IMR-90 (cell line): ENCODE results near the gene PCSK2. TPM values are rescaled to one million over a fixed set of nuclear protein-coding genes. Genes with fewer than 3 reads are reported as not detected.

Experiments
- ATAC-seq: fragments of 200-7000 bp; cut with Tn5 transposase; 2 replicates; pipeline ENCODE4 v1.9.1; 2020; ENCODE audit warnings: low read depth, mild to moderate bottlenecking, moderate library complexity
- BruUV-seq: library from RNA; stranded (reverse); fragments of 400-500 nt; replicated peaks from 2 replicates; lab custom pipeline; 2021; lab: Mats Ljungman, UMichigan
- CTCF ChIA-PET: fragments of 300-600 bp; formaldehyde crosslinking; extraction: SDS; loops from one replicate; lab custom pipeline; 2021; ENCODE audit warnings: antibody characterized with exemption; lab: Yijun Ruan, JAX
- POLR2A ChIA-PET: fragments of 300-600 bp; sonication (Branson Sonifier 250); formaldehyde crosslinking; loops from one replicate; lab custom pipeline; 2022; ENCODE audit warnings: antibody characterized with exemption; ENCODE audit not compliant: unreplicated experiment; lab: Charles Lee
- DNase-seq: peaks from one replicate; pipeline ENCODE4 v3.0.0; 2013
- H2AFZ ChIP-seq: replicated peaks from 2 replicates; pipeline ENCODE3; 2013; ENCODE audit warnings: low read length, mild to moderate bottlenecking; ENCODE audit not compliant: poor library complexity
- H2AK5ac ChIP-seq: 2 replicates; pipeline ENCODE4 v1.6.1; 2013; ENCODE audit warnings: low read depth, low read length, inconsistent platforms
- H2AK9ac ChIP-seq: replicated peaks from 2 replicates; pipeline ENCODE3; 2013; ENCODE audit warnings: mild to moderate bottlenecking, low read depth, low read length, moderate library complexity; ENCODE audit not compliant: poor library complexity
- H2BK120ac ChIP-seq: 2 replicates; pipeline ENCODE4 v1.6.1; 2013; ENCODE audit warnings: low read depth, low read length, inconsistent platforms
- H2BK15ac ChIP-seq: 3 replicates; pipeline ENCODE4 v1.6.1; 2013; ENCODE audit warnings: low read depth, low read length, inconsistent platforms
- H2BK20ac ChIP-seq: 2 replicates; pipeline ENCODE4 v1.6.1; 2013; ENCODE audit warnings: low read depth, mild to moderate bottlenecking, inconsistent platforms, low read length, moderate library complexity
- H2BK5ac ChIP-seq: 2 replicates; pipeline ENCODE4 v1.6.1; 2013; ENCODE audit warnings: mild to moderate bottlenecking, low read depth, low read length, inconsistent platforms; ENCODE audit not compliant: poor library complexity, severe bottlenecking
- H3K14ac ChIP-seq: replicated peaks from 2 replicates; pipeline ENCODE4 v1.6.1; 2013; ENCODE audit warnings: low read depth, low read length, inconsistent platforms
- H3K18ac ChIP-seq: 2 replicates; pipeline ENCODE4 v1.6.1; 2013; ENCODE audit warnings: low read depth, low read length, control low read depth
- H3K23ac ChIP-seq: 2 replicates; pipeline ENCODE4 v1.6.1; 2013; ENCODE audit warnings: low read depth, low read length, inconsistent platforms
- H3K27ac ChIP-seq: 2 replicates; pipeline ENCODE4 v1.5.1; 2013; ENCODE audit warnings: mild to moderate bottlenecking, control low read depth, low read length; ENCODE audit not compliant: insufficient read depth
- H3K27me3 ChIP-seq: 2 replicates; pipeline ENCODE4 v1.6.1; 2013; ENCODE audit warnings: low read length; ENCODE audit not compliant: control insufficient read depth, insufficient read depth
- H3K36me3 ChIP-seq: 2 replicates; pipeline ENCODE4 v1.6.1; 2013; ENCODE audit warnings: low read length, mixed read lengths; ENCODE audit not compliant: control insufficient read depth, insufficient read depth
- H3K4ac ChIP-seq: 2 replicates; pipeline ENCODE4 v1.6.1; 2013; ENCODE audit warnings: low read depth, low read length, inconsistent platforms
- H3K4me1 ChIP-seq: 2 replicates; pipeline ENCODE4 v1.6.1; 2013; ENCODE audit warnings: low read length, mixed read lengths; ENCODE audit not compliant: control insufficient read depth, insufficient read depth
- H3K4me2 ChIP-seq: 2 replicates; pipeline ENCODE4 v1.6.1; 2013; ENCODE audit warnings: low read depth, mild to moderate bottlenecking, control low read depth, low read length, moderate library complexity
- H3K4me3 ChIP-seq: 2 replicates; pipeline ENCODE4 v1.5.1; 2013; ENCODE audit warnings: low read depth, mild to moderate bottlenecking, control low read depth, low read length, moderate library complexity; ENCODE audit not compliant: insufficient read depth
- H3K56ac ChIP-seq: 2 replicates; pipeline ENCODE4 v1.6.1; 2013; ENCODE audit warnings: low read length, inconsistent platforms; ENCODE audit not compliant: insufficient read depth; ENCODE audit errors: extremely low read depth
- H3K79me1 ChIP-seq, 2 experiments: 2 replicates each; pipeline ENCODE4 v1.6.1; 2013; ENCODE audit warnings: low read length in 2 of 2, inconsistent platforms in 1 of 2, low read depth in 1 of 2
- H3K9ac ChIP-seq: 2 replicates; pipeline ENCODE4 v1.6.1; 2013; ENCODE audit warnings: low read depth, low read length, control low read depth
- H3K9me1 ChIP-seq: 2 replicates; pipeline ENCODE4 v1.6.1; 2013; ENCODE audit warnings: low read length, inconsistent platforms; ENCODE audit not compliant: insufficient read depth
- H3K9me3 ChIP-seq: 2 replicates; pipeline ENCODE4 v1.6.1; 2013; ENCODE audit warnings: low read length; ENCODE audit not compliant: control insufficient read depth, insufficient read depth
- H4K20me1 ChIP-seq: 2 replicates; pipeline ENCODE4 v1.6.1; 2013; ENCODE audit warnings: low read length, inconsistent platforms; ENCODE audit not compliant: insufficient read depth
- H4K5ac ChIP-seq: 2 replicates; pipeline ENCODE4 v1.6.1; 2013; ENCODE audit warnings: mild to moderate bottlenecking, low read depth, low read length, control low read depth
- H4K8ac ChIP-seq, 2 experiments: 2 replicates each; pipeline ENCODE4 v1.6.1; 2013; ENCODE audit warnings: low read depth in 2 of 2, low read length in 2 of 2, control low read depth in 1 of 2, inconsistent platforms in 1 of 2
- H4K91ac ChIP-seq: 2 replicates; pipeline ENCODE4 v1.6.1; 2013; ENCODE audit warnings: low read depth, low read length, inconsistent platforms; ENCODE audit not compliant: insufficient read depth
- CHD1 ChIP-seq: IDR thresholded peaks from 2 replicates; pipeline ENCODE4 v1.6.1; 2012; ENCODE audit warnings: low read depth, low read length, improper control_type of control experiment
- FOS ChIP-seq: fragments of 150-350 bp; IDR thresholded peaks from 2 replicates; pipeline ENCODE4 v1.6.1; 2016; ENCODE audit warnings: low read depth, low read length
- MAFK ChIP-seq: IDR thresholded peaks from 2 replicates; pipeline ENCODE4 v1.6.1; 2012; ENCODE audit warnings: low read depth, low read length, improper control_type of control experiment
- MXI1 ChIP-seq: IDR thresholded peaks from 2 replicates; pipeline ENCODE4 v1.6.1; 2012; ENCODE audit warnings: low read depth, mild to moderate bottlenecking, low read length, moderate library complexity, borderline replicate concordance
- NFE2L2 ChIP-seq: fragments of 150-350 bp; IDR thresholded peaks from 2 replicates; pipeline ENCODE4 v1.6.1; 2016; ENCODE audit warnings: low read depth, mild to moderate bottlenecking, low read length
- POLR2A ChIP-seq: IDR thresholded peaks from 2 replicates; pipeline ENCODE4 v1.6.1; 2012; ENCODE audit warnings: mild to moderate bottlenecking, low read depth, low read length
- RCOR1 ChIP-seq: IDR thresholded peaks from 2 replicates; pipeline ENCODE4 v1.6.1; 2012; ENCODE audit warnings: mild to moderate bottlenecking, low read length, improper control_type of control experiment; ENCODE audit not compliant: insufficient replicate concordance
- RFX5 ChIP-seq: IDR thresholded peaks from 2 replicates; pipeline ENCODE4 v1.8.0; 2012; ENCODE audit warnings: low read depth, mild to moderate bottlenecking, low read length, moderate library complexity
- SMC3 ChIP-seq: fragments of 150-350 bp; IDR thresholded peaks from 2 replicates; pipeline ENCODE4 v1.6.1; 2016; ENCODE audit warnings: low read depth, mild to moderate bottlenecking, antibody characterized with exemption, low read length, moderate library complexity
- WGBS, 2 experiments: methylation state at CpG; one replicate each; pipeline versions ENCODE4 v1.1.5 to v1.1.7; 2013; ENCODE audit warnings: missing lambda C conversion rate in 2 of 2; ENCODE audit not compliant: insufficient read length in 1 of 2; ENCODE audit errors: extremely low coverage in 2 of 2; 5-methylcytosine and 5-hydroxymethylcytosine counted together
- dilution Hi-C: fragments of 300-500 bp; cut with HindIII; formaldehyde crosslinking; loops from one replicate; pipeline ENCODE4 v1.14.3; 2018; ENCODE audit warnings: low sequenced_read_pairs; ENCODE audit not compliant: unreplicated experiment
- in situ Hi-C: fragments of 300-500 bp; cut with MboI; formaldehyde crosslinking; loops from 3 replicates; pipeline ENCODE4 v1.14.3; 2019; ENCODE audit warnings: low sequenced_read_pairs, inconsistent platforms, mixed read lengths
- intact Hi-C: fragments of 100-400 bp; cut with micrococcal nuclease; formaldehyde crosslinking; loops from 2 replicates; pipeline ENCODE4 v1.10.0; 2022
- polyA plus RNA-seq, 3 experiments: library from polyadenylated mRNA; depleted of rRNA; stranded (reverse); fragments of >200 nt; gene quantifications; 2 replicates each; pipeline ENCODE4 v1.2.3, GENCODE V29; 2012; ENCODE audit warnings: low replicate concordance in 1 of 3
- total RNA-seq: library from RNA; depleted of rRNA; stranded (reverse); fragments of >200 nt; gene quantifications from 2 replicates; pipeline ENCODE4 v1.2.3, GENCODE V29; 2012
- TF ChIP-seq, protein P1 (sequence below): fragments of 150-350 bp; IDR thresholded peaks from 2 replicates; pipeline ENCODE4 v1.6.1; 2017; ENCODE audit warnings: mild to moderate bottlenecking, antibody characterized with exemption, low read length, low read depth
- TF ChIP-seq, protein P2 (sequence below): fragments of 150-350 bp; IDR thresholded peaks from 2 replicates; pipeline ENCODE4 v1.6.1; 2016; ENCODE audit warnings: low read depth, mild to moderate bottlenecking, low read length, moderate library complexity, borderline replicate concordance

PCSK2 gene
- total and polyA plus RNA-seq, 2 of the 4 experiments (the other 2 are of a cell fraction): not detected

DNA sequence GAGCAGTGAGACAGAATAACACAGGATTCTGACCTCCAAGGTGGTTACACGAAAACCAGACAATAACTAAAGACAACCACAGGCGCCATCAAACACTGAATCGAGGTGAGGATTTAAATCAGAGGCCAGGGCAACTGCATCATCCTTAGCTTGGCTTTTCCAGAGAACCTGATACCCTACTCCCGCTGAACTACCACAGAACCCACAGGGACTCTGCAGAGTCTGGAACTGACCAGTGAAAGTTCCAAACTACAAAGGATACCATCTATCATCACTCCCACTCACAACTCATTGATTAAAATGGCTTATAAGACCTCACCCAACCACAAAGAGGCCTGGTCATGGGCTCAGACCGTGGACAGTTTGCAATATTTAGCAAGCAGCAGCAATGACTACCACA lies 219.3 kb downstream of the PCSK2 start:
- H4K8ac ChIP-seq: no peak overlapping the region
- intact Hi-C loops (no loop called here), dilution Hi-C loops (no loop called here), in situ Hi-C loops (no loop called here)
- H3K56ac ChIP-seq: no peak overlapping the region
- H3K9me1 ChIP-seq: no peaks in the 10 kb centered on the region
- H2BK15ac ChIP-seq: no peak overlapping the region
- ChIA-PET CTCF (interaction anchor here (0.6 kb wide), 1 partner anchor 35 kb away, joined by 3 read pairs; no protein-coding TSS in a partner anchor), POLR2A (no interaction called here)
- H3K23ac ChIP-seq: no peak overlapping the region
- 86% methylated on average over 1 of the region's 5 CpGs; no CpG with 5 or more reads in 1 of the 2 experiments for WGBS, 2 experiments
- no peak overlapping the region for H3K9ac ChIP-seq
- H2AK9ac ChIP-seq: no peak overlapping the region
- no TSS peak for BruUV-seq
- H3K79me1 ChIP-seq: no peaks in the 10 kb centered on the region
- H3K14ac ChIP-seq: no peak overlapping the region
- H3K9me3 ChIP-seq: 0 out of 2 replicates have a peak, but pooled peaks cover under 1% of the 10 kb centered on the region
- no peaks in the 10 kb centered on the region for H3K4me1 ChIP-seq
- no peak overlapping the region for H4K91ac ChIP-seq
- H4K5ac ChIP-seq: no peak overlapping the region
- TF ChIP-seq MXI1: no peak
- no peak for TF ChIP-seq CHD1
- TF ChIP-seq, protein P1, sequence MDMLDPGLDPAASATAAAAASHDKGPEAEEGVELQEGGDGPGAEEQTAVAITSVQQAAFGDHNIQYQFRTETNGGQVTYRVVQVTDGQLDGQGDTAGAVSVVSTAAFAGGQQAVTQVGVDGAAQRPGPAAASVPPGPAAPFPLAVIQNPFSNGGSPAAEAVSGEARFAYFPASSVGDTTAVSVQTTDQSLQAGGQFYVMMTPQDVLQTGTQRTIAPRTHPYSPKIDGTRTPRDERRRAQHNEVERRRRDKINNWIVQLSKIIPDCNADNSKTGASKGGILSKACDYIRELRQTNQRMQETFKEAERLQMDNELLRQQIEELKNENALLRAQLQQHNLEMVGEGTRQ: no peak
- TF ChIP-seq RCOR1: no peak
- no peak for TF ChIP-seq NFE2L2
- TF ChIP-seq SMC3: no peak
- TF ChIP-seq POLR2A: no peak
- TF ChIP-seq MAFK: no peak
- TF ChIP-seq RFX5: no peak
- no peak for TF ChIP-seq FOS
- TF ChIP-seq, protein P2, sequence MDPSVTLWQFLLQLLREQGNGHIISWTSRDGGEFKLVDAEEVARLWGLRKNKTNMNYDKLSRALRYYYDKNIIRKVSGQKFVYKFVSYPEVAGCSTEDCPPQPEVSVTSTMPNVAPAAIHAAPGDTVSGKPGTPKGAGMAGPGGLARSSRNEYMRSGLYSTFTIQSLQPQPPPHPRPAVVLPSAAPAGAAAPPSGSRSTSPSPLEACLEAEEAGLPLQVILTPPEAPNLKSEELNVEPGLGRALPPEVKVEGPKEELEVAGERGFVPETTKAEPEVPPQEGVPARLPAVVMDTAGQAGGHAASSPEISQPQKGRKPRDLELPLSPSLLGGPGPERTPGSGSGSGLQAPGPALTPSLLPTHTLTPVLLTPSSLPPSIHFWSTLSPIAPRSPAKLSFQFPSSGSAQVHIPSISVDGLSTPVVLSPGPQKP: no peak
- no peaks in the 10 kb centered on the region for H4K20me1 ChIP-seq
- no peak for ATAC-seq
- no peak overlapping the region for H3K27ac ChIP-seq
- H3K36me3 ChIP-seq: no peaks in the 10 kb centered on the region
- H3K18ac ChIP-seq: no peak overlapping the region
- no peak overlapping the region for H2BK120ac ChIP-seq
- no peak overlapping the region for H2BK5ac ChIP-seq
- H3K4ac ChIP-seq: no peak overlapping the region
- no peak overlapping the region for H3K4me3 ChIP-seq
- H2BK20ac ChIP-seq: no peak overlapping the region
- H2AK5ac ChIP-seq: no peak overlapping the region
- H3K4me2 ChIP-seq: no peak overlapping the region
- no peak overlapping the region for H2AFZ ChIP-seq
- DNase-seq: no peak
- H3K27me3 ChIP-seq: peaks cover 21% of the 10 kb centered on the region
